Testis (tissue), 2 donors: ENCODE data around the gene KLHDC4.

Experiments
- POLR2A ChIP-seq: fragments of 450-650 bp; IDR thresholded peaks from one replicate; pipeline ENCODE4 v1.6.1; 2017; ENCODE audit warnings: antibody characterized with exemption, mild to moderate bottlenecking, moderate library complexity
- TF ChIP-seq, protein P1 (sequence below), 3 experiments: fragments of 450-650 bp in 2 of 3; fragments of 200-600 bp in 1 of 3; sonication (generic) in 1 of 3; IDR thresholded peaks; one replicate each; pipeline ENCODE4 v1.5.1; 2016 to 2019; ENCODE audit warnings: antibody characterized with exemption in 3 of 3, mild to moderate bottlenecking in 2 of 3, moderate library complexity in 1 of 3

GRCh38 chr16:87725596-87726235, 40.1 kb downstream of the KLHDC4 start:
- TF ChIP-seq, protein P1, sequence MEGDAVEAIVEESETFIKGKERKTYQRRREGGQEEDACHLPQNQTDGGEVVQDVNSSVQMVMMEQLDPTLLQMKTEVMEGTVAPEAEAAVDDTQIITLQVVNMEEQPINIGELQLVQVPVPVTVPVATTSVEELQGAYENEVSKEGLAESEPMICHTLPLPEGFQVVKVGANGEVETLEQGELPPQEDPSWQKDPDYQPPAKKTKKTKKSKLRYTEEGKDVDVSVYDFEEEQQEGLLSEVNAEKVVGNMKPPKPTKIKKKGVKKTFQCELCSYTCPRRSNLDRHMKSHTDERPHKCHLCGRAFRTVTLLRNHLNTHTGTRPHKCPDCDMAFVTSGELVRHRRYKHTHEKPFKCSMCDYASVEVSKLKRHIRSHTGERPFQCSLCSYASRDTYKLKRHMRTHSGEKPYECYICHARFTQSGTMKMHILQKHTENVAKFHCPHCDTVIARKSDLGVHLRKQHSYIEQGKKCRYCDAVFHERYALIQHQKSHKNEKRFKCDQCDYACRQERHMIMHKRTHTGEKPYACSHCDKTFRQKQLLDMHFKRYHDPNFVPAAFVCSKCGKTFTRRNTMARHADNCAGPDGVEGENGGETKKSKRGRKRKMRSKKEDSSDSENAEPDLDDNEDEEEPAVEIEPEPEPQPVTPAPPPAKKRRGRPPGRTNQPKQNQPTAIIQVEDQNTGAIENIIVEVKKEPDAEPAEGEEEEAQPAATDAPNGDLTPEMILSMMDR (IDR thresholded peaks at IDR 0.05), result no peak
- TF ChIP-seq POLR2A, result no peak
